Measurements from ENCODE around the gene FADS6.

FADS6 gene

DNA sequence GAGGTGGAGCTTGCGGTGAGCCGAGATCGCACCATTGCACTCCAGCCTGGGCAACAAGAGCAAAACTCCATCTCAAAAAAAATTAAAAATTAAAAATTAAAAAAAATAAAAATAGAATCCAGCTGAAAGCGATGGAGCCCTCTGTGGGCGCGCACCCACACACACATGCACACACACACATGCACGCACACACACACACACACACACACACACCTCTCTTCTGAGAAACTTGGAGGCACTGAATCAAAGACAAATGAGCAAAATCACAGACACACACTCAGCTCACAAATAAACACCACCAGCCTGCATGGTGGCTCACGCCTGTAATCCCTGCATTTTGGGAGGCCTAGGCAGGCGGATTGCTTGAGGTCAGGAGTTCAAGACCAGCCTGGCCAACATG lies 9.6 kb upstream of the FADS6 start:
- Histone ChIP-seq H2AFZ (ENCODE audit: low read length) (no peak overlapping the region), H3K9me3 (replicated peaks; ENCODE audit: insufficient read depth, low read length) (no peaks in the 10 kb centered on the region), H3K4me2 (ENCODE audit: low read depth, low read length) (no peak overlapping the region), H3K4me3 (ENCODE audit: low read length) (no peak overlapping the region), H3F3A (ENCODE audit: insufficient read depth, low read length) (no peaks in the 10 kb centered on the region), H3K36me3 (replicated peaks; ENCODE audit: insufficient read depth, low read length) (no peaks in the 10 kb centered on the region), H3K27ac (ENCODE audit: low read length) (no peak overlapping the region), H3K9ac (ENCODE audit: low read length) (no peak overlapping the region), H3K79me2 (ENCODE audit: low read length) (no peaks in the 10 kb centered on the region), H3K9me2 (replicated peaks; ENCODE audit: insufficient read depth, low read length) (no peaks in the 10 kb centered on the region), H3K27me3 (replicated peaks; ENCODE audit: insufficient read depth, low read length) (peaks cover 69% of the 10 kb centered on the region), H4K20me1 (ENCODE audit: insufficient read depth, low read length) (no peaks in the 10 kb centered on the region), H3K4me1 (ENCODE audit: low read length) (no peaks in the 10 kb centered on the region)
- no peak for TF ChIP-seq EZH2phosphoT487 (IDR thresholded peaks at IDR 0.05; ENCODE audit: low read length)
- TF ChIP-seq, protein P1, sequence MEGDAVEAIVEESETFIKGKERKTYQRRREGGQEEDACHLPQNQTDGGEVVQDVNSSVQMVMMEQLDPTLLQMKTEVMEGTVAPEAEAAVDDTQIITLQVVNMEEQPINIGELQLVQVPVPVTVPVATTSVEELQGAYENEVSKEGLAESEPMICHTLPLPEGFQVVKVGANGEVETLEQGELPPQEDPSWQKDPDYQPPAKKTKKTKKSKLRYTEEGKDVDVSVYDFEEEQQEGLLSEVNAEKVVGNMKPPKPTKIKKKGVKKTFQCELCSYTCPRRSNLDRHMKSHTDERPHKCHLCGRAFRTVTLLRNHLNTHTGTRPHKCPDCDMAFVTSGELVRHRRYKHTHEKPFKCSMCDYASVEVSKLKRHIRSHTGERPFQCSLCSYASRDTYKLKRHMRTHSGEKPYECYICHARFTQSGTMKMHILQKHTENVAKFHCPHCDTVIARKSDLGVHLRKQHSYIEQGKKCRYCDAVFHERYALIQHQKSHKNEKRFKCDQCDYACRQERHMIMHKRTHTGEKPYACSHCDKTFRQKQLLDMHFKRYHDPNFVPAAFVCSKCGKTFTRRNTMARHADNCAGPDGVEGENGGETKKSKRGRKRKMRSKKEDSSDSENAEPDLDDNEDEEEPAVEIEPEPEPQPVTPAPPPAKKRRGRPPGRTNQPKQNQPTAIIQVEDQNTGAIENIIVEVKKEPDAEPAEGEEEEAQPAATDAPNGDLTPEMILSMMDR (IDR thresholded peaks at IDR 0.05; ENCODE audit: low read length) = no peak
- TF ChIP-seq EZH2 (optimal IDR thresholded peaks at IDR 0.05; ENCODE audit: low read depth, low read length) = no peak
- DNase-seq = no peak

DNA sequence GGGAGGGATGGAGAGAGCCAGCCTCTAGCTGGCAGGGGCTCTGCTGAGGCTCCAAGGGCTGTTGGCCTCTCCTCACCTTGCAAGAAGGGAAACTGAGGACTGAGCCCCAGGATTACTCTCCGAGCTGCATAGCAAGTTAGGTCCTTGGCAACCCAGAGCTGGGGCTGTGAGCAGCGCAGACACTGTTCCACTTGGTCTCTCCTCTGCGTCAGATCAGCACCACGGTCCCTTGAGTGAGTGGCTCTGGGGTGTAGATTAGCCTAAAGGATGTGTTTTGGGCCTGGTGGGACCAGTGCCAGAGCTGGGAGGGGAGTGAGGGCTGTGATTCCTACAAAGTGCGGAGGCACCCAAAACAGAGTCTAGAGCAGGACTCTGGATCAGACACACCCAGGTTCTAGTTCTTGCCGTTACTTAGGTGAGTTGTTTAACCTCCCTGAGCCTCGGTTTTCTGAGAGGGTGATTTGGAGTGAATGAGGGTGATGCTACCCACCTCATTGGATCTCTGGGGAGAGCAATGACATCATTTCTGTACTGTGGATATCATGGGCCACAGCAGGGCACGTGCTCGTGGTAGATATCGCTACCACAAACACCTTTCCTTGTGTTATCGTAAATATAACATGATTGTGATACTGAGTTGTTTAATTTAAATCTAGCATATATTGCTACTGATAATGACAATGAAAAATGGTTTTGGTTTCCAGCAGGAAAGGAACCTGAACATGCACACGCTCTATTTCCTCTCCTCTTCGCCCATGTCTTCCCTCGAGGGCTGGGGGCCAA lies 8.1 kb upstream of the FADS6 start:
- H3K9me2 ChIP-seq (replicated peaks; ENCODE audit: insufficient read depth, low read length) = no peaks in the 10 kb centered on the region
- H3F3A ChIP-seq (ENCODE audit: insufficient read depth, low read length) = no peaks in the 10 kb centered on the region
- DNase-seq = no peak
- no peak overlapping the region for H3K9ac ChIP-seq (ENCODE audit: low read length)
- H3K9me3 ChIP-seq (replicated peaks; ENCODE audit: insufficient read depth, low read length) = no peaks in the 10 kb centered on the region
- H3K79me2 ChIP-seq (ENCODE audit: low read length) = no peaks in the 10 kb centered on the region
- H3K36me3 ChIP-seq (replicated peaks; ENCODE audit: insufficient read depth, low read length) = no peaks in the 10 kb centered on the region
- no peak overlapping the region for H2AFZ ChIP-seq (ENCODE audit: low read length)
- H3K27me3 ChIP-seq (replicated peaks; ENCODE audit: insufficient read depth, low read length) = peaks cover 79% of the 10 kb centered on the region
- no peaks in the 10 kb centered on the region for H4K20me1 ChIP-seq (ENCODE audit: insufficient read depth, low read length)
- H3K4me2 ChIP-seq (ENCODE audit: low read depth, low read length) = no peak overlapping the region
- no peak for TF ChIP-seq EZH2phosphoT487 (IDR thresholded peaks at IDR 0.05; ENCODE audit: low read length)
- TF ChIP-seq, protein P1 (IDR thresholded peaks at IDR 0.05; ENCODE audit: low read length) = no peak
- no peak for TF ChIP-seq EZH2 (optimal IDR thresholded peaks at IDR 0.05; ENCODE audit: low read depth, low read length)
- H3K4me1 ChIP-seq (ENCODE audit: low read length) = no peaks in the 10 kb centered on the region
- H3K27ac ChIP-seq (ENCODE audit: low read length) = no peak overlapping the region
- no peak overlapping the region for H3K4me3 ChIP-seq (ENCODE audit: low read length)

DNA sequence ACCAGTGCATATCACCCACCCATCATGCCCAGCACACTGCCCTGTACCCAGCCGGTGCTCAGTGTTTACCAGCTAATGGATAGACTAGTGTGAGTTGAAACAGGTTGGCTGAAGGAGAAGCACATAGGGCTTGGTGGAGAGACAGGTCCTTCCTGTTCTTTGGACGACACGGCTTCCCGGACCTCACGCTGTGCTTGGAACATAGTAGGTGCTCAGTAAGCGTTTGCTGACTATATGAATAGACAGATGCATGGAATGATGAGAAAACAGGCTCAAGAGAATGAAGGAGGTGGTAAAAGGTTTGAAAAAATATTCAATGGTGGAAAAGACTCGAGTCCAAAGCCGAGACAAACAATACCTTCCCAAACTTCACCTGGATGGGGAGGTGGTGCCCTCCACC lies 6.8 kb upstream of the FADS6 start:
- no peak for TF ChIP-seq EZH2phosphoT487 (IDR thresholded peaks at IDR 0.05; ENCODE audit: low read length)
- TF ChIP-seq, protein P1 (IDR thresholded peaks at IDR 0.05; ENCODE audit: low read length) = no peak
- TF ChIP-seq EZH2 (optimal IDR thresholded peaks at IDR 0.05; ENCODE audit: low read depth, low read length) = no peak
- peaks cover 83% of the 10 kb centered on the region for H3K27me3 ChIP-seq (replicated peaks; ENCODE audit: insufficient read depth, low read length)
- H3F3A ChIP-seq (ENCODE audit: insufficient read depth, low read length) = no peaks in the 10 kb centered on the region
- H3K9me3 ChIP-seq (replicated peaks; ENCODE audit: insufficient read depth, low read length) = no peaks in the 10 kb centered on the region
- no peaks in the 10 kb centered on the region for H3K9me2 ChIP-seq (replicated peaks; ENCODE audit: insufficient read depth, low read length)
- H3K79me2 ChIP-seq (ENCODE audit: low read length) = no peaks in the 10 kb centered on the region
- no peak overlapping the region for H3K4me3 ChIP-seq (ENCODE audit: low read length)
- H2AFZ ChIP-seq (ENCODE audit: low read length) = no peak overlapping the region
- H3K9ac ChIP-seq (ENCODE audit: low read length) = no peak overlapping the region
- no peaks in the 10 kb centered on the region for H4K20me1 ChIP-seq (ENCODE audit: insufficient read depth, low read length)
- no peaks in the 10 kb centered on the region for H3K4me1 ChIP-seq (ENCODE audit: low read length)
- H3K4me2 ChIP-seq (ENCODE audit: low read depth, low read length) = no peak overlapping the region
- no peaks in the 10 kb centered on the region for H3K36me3 ChIP-seq (replicated peaks; ENCODE audit: insufficient read depth, low read length)
- no peak for DNase-seq
- H3K27ac ChIP-seq (ENCODE audit: low read length) = no peak overlapping the region
